ENCODE results near the gene AP5B1. TPM values are rescaled to one million over a fixed set of nuclear protein-coding genes. Genes with fewer than 3 reads are reported as not detected.

The AP5B1 gene
- total RNA-seq, 1 experiment from 2014 or later, result 13.2 TPM

GRCh38 chr11:65786008-65786785 lies 5.4 kb upstream of the AP5B1 start:
- DNase-seq (ENCODE audit: low spot score), result no peak

GRCh38 chr11:65785319-65786007 lies 4.7 kb upstream of the AP5B1 start:
- no peak for DNase-seq (ENCODE audit: low spot score)

- DNase-seq (ENCODE audit: low spot score), result no peak
Measured at GRCh38 chr11:65782816-65783228, 2.0 kb upstream of the AP5B1 start.

GRCh38 chr11:65781962-65782815 lies 1.4 kb upstream of the AP5B1 start:
- no peak for DNase-seq (ENCODE audit: low spot score)

- no peak for DNase-seq (ENCODE audit: low spot score)
Measured at GRCh38 chr11:65781152-65781961, 581 bp upstream of the AP5B1 start.

- peak; percentile 50 for DNase-seq (ENCODE audit: low spot score)
Measured at GRCh38 chr11:65779919-65780769, 632 bp downstream of the AP5B1 start.

- no peak for DNase-seq (ENCODE audit: low spot score)
Measured at GRCh38 chr11:65779669-65779918, 1.2 kb downstream of the AP5B1 start.

- no peak for DNase-seq (ENCODE audit: low spot score)
Measured at GRCh38 chr11:65778901-65779668, 1.7 kb downstream of the AP5B1 start.

- DNase-seq (ENCODE audit: low spot score), result no peak
Measured at GRCh38 chr11:65778431-65778900, 2.3 kb downstream of the AP5B1 start.

GRCh38 chr11:65777821-65778361 lies 2.9 kb downstream of the AP5B1 start:
- DNase-seq (ENCODE audit: low spot score), result no peak

GRCh38 chr11:65777241-65777640 lies 3.5 kb downstream of the AP5B1 start:
- DNase-seq (ENCODE audit: low spot score), result no peak

- no peak for DNase-seq (ENCODE audit: low spot score)
Measured at GRCh38 chr11:65776710-65777141, 4.0 kb downstream of the AP5B1 start.

GRCh38 chr11:65776196-65776595 lies 4.6 kb downstream of the AP5B1 start:
- DNase-seq (ENCODE audit: low spot score), result no peak

- no peak for DNase-seq (ENCODE audit: low spot score)
Measured at GRCh38 chr11:65774525-65775306, 6.1 kb downstream of the AP5B1 start.

- DNase-seq (ENCODE audit: low spot score), result no peak
Measured at GRCh38 chr11:65773784-65774411, 6.9 kb downstream of the AP5B1 start.

GRCh38 chr11:65771589-65772112 lies 9.1 kb downstream of the AP5B1 start:
- no peak for DNase-seq (ENCODE audit: low spot score)

- no peak for DNase-seq (ENCODE audit: low spot score)
Measured at GRCh38 chr11:65770951-65771567, 9.7 kb downstream of the AP5B1 start.

- peak; percentile 26 for DNase-seq (ENCODE audit: low spot score)
Measured at GRCh38 chr11:65767806-65768205, 13.0 kb downstream of the AP5B1 start.

Measured in A172 (cell line).